Fibroblast of villous mesenchyme (primary cell): ENCODE measurements around the gene DAPP1. TPM values are rescaled to one million over a fixed set of nuclear protein-coding genes. Genes with fewer than 3 reads are reported as not detected.

Experiments used
- DNase-seq: peaks from one replicate; pipeline ENCODE4 v3.0.0-alpha.2; 2010; ENCODE audit warnings: low read depth
- H3K4me3 ChIP-seq: 2 replicates; pipeline ENCODE4 v1.5.1; 2011; ENCODE audit warnings: low read depth, mild to moderate bottlenecking, low read length
- CTCF ChIP-seq: IDR thresholded peaks from 2 replicates; pipeline ENCODE4 v1.5.1; 2012; ENCODE audit warnings: low read depth, mild to moderate bottlenecking, low read length; ENCODE audit not compliant: insufficient read depth
- total RNA-seq: library from RNA; depleted of rRNA; stranded (reverse); fragments of >200 nt; gene quantifications from 2 replicates; pipeline ENCODE4 v1.2.3, GENCODE V29; 2012

Gene DAPP1
- total RNA-seq, 1 donor, result not detected

GRCh38 chr4:99832321-99832720 lies 15.7 kb downstream of the DAPP1 start:
- no peak for DNase-seq
- TF ChIP-seq CTCF, result no peak
- no peak overlapping the region for H3K4me3 ChIP-seq

- no peak for TF ChIP-seq CTCF
- no peak for DNase-seq
- no peak overlapping the region for H3K4me3 ChIP-seq
These were observed 16.1 kb downstream of the DAPP1 start for GRCh38 chr4:99832758-99833157.

GRCh38 chr4:99833756-99834155 lies 17.1 kb downstream of the DAPP1 start:
- no peak for DNase-seq
- H3K4me3 ChIP-seq, result no peak overlapping the region
- TF ChIP-seq CTCF, result no peak

DNA sequence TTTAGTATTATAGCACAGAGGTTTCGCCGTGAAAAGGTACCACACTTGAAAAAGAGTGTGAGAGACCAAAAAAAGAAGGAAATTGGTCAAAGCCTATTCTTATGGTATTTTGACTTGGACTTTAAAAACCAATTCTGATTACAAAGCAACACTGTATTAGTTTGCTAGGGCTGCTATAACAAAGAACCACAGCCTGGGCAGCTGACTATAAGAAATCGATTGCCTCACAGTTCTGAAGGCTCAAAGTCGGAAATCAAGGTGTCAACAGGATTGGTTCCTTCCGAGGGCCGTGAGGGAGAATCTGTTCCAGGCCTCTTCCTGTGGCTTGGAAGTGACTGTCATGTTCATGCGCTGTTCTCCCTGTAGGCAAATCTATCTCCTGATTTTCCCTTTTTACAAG lies 17.9 kb downstream of the DAPP1 start:
- H3K4me3 ChIP-seq, result no peak overlapping the region
- no peak for TF ChIP-seq CTCF
- DNase-seq, result no peak

DNA sequence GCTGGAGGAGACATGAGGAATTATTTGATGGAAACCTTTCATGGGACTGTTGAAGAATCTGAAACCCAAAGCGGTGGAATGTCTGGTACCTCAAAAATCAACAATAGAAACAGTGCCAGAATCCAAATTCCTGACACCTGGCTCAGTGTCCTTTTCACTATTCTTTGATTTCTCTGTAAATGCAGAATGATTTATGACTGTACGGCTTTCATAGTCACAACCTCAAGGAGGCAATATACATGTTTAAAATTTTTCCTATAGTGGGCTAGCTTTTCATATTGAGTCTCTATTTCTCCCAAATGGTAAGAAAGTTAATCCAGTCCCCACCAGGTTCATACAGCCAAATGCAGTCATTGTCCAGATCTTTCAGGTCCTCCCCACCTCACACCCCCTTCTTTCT lies 19.3 kb downstream of the DAPP1 start:
- TF ChIP-seq CTCF, result no peak
- H3K4me3 ChIP-seq, result no peak overlapping the region
- DNase-seq, result no peak

DNA sequence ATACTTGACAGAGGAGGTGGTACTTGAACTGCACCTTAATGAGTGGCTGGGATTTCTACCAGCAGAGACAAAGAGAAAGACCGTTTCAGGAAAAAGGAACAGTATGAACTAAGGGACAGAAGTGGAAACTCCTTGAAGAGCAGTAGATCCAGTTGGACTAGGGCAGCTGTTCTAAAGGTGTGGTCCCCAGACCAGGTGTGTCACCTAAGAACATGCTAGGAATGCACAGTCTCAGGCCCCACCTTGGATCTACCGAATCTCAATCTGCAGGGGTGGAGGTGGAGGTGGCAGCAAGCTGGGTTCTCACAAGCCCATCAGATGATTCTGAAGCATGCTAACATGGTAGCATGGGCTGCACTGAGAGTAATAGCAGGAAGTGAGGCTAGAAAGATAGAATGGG lies 22.3 kb downstream of the DAPP1 start:
- TF ChIP-seq CTCF, result no peak
- DNase-seq, result no peak
- H3K4me3 ChIP-seq, result no peak overlapping the region

- no peak overlapping the region for H3K4me3 ChIP-seq
- TF ChIP-seq CTCF, result no peak
- DNase-seq, result no peak
These were observed 24.5 kb downstream of the DAPP1 start for GRCh38 chr4:99841129-99841528.
